Measurements from ENCODE around the gene ENPP3. TPM values are rescaled to one million over a fixed set of nuclear protein-coding genes. Genes with fewer than 3 reads are reported as not detected.
"Not testable (repeated sequence)": the region's sequence is repeated elsewhere in the genome, so short reads cannot be mapped to it uniquely, and the experiment has no call there.

Gene ENPP3
- total and polyA plus RNA-seq, 3 donors from 2014 or later, result 1.6 to 3.3 (median 2.8) TPM

GRCh38 chr6:131692589-131692988, 55.5 kb downstream of the ENPP3 start:
- DNase-seq, result no peak
- Histone ChIP-seq H3K27me3 (no peaks in the 10 kb centered on the region), H3K27ac (no peak overlapping the region), H3K4me3 (no peak overlapping the region), H3K36me3 (ENCODE audit: low read depth, missing control alignments) (no peaks in the 10 kb centered on the region), H3K4me1 (no peaks in the 10 kb centered on the region), H3K9me3 (no peaks in the 10 kb centered on the region)
- intact Hi-C loops (cut with DNase I; ENCODE audit: low total_unique reads), result no loop called here
- TF ChIP-seq POLR2A (IDR thresholded peaks at IDR 0.05), result no peak
- no peak for TF ChIP-seq CTCF (IDR thresholded peaks at IDR 0.05)

GRCh38 chr6:131693384-131693783, 56.3 kb downstream of the ENPP3 start:
- Histone ChIP-seq H3K4me1 (no peaks in the 10 kb centered on the region), H3K36me3 (ENCODE audit: low read depth, missing control alignments) (no peaks in the 10 kb centered on the region), H3K27me3 (no peaks in the 10 kb centered on the region), H3K4me3 (no peak overlapping the region), H3K9me3 (no peaks in the 10 kb centered on the region), H3K27ac (no peak overlapping the region)
- intact Hi-C loops (cut with DNase I; ENCODE audit: low total_unique reads), result no loop called here
- TF ChIP-seq CTCF (IDR thresholded peaks at IDR 0.05) (no peak), POLR2A (IDR thresholded peaks at IDR 0.05) (no peak)
- no peak for DNase-seq
- 89 to 91% methylated on average over 5 of the region's 5 CpGs for WGBS, 2 donors

DNA sequence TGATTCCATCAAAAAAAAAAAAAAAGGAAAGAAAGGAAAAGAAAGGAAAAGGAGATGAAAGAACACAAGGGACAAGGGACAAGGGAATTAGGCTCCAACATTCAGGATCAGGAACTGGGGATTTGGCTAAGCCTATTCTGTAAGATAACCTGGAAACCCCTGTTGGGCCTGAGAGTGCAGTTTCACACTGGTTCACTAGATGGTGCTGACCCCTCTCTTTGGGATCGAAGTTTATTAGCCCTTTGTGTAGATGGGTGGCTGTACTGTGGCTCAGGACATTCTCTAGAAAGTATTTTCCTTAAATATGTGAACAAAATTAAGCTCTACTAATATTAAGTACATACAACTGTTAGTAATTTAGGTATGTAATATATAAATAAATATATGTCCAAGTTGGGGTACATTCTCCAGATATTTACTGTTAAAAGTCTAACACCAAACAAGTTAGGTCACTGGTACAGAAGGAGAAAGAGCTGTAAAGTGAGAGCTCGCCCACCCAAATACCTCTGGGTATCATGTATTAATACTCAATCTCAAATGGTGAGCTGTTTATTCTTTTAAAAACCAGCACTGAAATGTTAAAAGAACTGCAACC, 57.8 kb downstream of the ENPP3 start:
- Histone ChIP-seq H3K4me1 (no peaks in the 10 kb centered on the region), H3K27ac (no peak overlapping the region), H3K27me3 (no peaks in the 10 kb centered on the region), H3K4me3 (no peak overlapping the region), H3K36me3 (ENCODE audit: low read depth, missing control alignments) (no peaks in the 10 kb centered on the region), H3K9me3 (no peaks in the 10 kb centered on the region)
- TF ChIP-seq CTCF (IDR thresholded peaks at IDR 0.05) (peak; percentile 51 to 73 (median 67)), POLR2A (IDR thresholded peaks at IDR 0.05) (no peak)
- intact Hi-C loops (cut with DNase I; ENCODE audit: low total_unique reads), result loop anchor here (5.0 kb wide), 1 partner anchor 212 kb away; no protein-coding TSS in a partner anchor
- peak; percentile 65 for DNase-seq
- WGBS, 2 donors, result 48 to 57% methylated on average over 2 of the region's 2 CpGs

DNA sequence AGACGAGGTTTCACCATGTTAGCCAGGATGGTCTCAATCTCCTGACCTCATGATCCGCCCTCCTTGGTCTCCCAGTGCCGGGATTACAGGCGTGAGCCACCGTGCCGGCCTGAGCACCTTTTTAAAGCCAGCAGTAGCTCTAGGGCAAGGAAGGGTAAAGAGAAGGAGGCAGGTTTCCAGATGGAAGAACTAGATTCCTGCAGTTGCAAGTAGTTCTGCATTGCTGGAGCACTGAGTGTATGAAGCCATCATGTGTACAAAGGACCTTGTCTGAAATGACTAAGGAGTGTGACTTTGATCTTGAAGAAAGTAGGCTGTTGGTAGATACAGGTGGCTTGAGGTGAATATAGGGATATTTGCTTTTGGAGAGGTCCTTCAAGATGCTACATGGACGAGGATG, 59.9 kb downstream of the ENPP3 start:
- Histone ChIP-seq H3K27ac (no peak overlapping the region), H3K9me3 (no peaks in the 10 kb centered on the region), H3K4me3 (no peak overlapping the region), H3K4me1 (no peaks in the 10 kb centered on the region), H3K36me3 (ENCODE audit: low read depth, missing control alignments) (no peaks in the 10 kb centered on the region), H3K27me3 (no peaks in the 10 kb centered on the region)
- no peak for DNase-seq
- intact Hi-C loops (cut with DNase I; ENCODE audit: low total_unique reads), result loop anchor here (5.0 kb wide), 1 partner anchor 210 kb away; no protein-coding TSS in a partner anchor
- no peak for TF ChIP-seq CTCF (IDR thresholded peaks at IDR 0.05)
- TF ChIP-seq POLR2A (IDR thresholded peaks at IDR 0.05), result no peak
- 61 to 93% methylated on average over 7 of the region's 7 CpGs for WGBS, 2 donors

DNA sequence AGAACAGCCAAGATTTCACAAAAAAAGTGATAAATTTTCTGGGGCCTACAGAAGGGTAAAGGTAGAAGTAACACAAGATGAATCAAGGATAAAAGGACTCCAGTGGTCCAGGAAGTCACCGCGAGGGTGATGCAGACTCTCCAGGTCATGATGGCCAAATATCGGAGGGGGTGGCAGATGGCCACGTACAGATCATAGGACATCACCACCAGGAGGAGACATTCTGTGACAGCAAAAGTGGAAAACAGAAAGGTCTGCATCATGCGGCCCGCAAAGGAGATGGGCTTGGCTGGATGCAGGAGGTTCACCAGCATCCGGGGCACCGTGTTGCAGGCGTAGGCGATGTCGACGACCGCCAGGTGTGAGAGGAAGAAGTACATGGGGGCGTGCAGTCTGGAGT, 63.7 kb downstream of the ENPP3 start:
- DNase-seq; intact Hi-C loops (cut with DNase I; ENCODE audit: low total_unique reads); H3K4me3 ChIP-seq; H3K36me3 ChIP-seq (ENCODE audit: low read depth, missing control alignments); H3K27ac ChIP-seq; H3K27me3 ChIP-seq; H3K4me1 ChIP-seq; H3K9me3 ChIP-seq: not testable (repeated sequence)
- WGBS, 2 donors, result no CpG with 5 or more reads among the region's 14 CpGs

DNA sequence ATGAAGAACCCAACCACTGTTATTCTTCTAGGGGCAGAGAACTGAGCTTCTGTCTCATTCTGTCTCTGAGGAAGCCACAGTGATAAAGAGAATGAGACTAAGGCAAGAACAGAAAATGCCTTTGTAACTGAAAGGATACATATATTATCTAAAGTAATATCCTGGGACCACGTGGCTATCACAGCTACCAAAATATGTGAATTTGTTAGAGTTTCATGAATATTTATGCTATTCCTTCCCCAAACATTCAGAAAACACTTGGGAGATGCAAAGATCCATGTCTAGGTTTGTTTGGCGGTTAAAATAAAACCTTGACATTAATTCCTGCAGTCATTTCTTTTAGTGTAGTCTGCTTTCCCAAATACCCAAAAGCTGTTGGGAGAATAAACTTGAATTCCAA, 66.8 kb downstream of the ENPP3 start:
- H3K36me3 ChIP-seq (ENCODE audit: low read depth, missing control alignments); H3K27me3 ChIP-seq; H3K9me3 ChIP-seq; H3K27ac ChIP-seq; H3K4me3 ChIP-seq; intact Hi-C loops (cut with DNase I; ENCODE audit: low total_unique reads); DNase-seq; H3K4me1 ChIP-seq: not testable (repeated sequence)
- WGBS, 2 donors, result no CpG with 5 or more reads among the region's 2 CpGs

- H3K9me3 ChIP-seq; DNase-seq; intact Hi-C loops (cut with DNase I; ENCODE audit: low total_unique reads); H3K4me1 ChIP-seq; H3K4me3 ChIP-seq; H3K36me3 ChIP-seq (ENCODE audit: low read depth, missing control alignments); H3K27me3 ChIP-seq; H3K27ac ChIP-seq: not testable (repeated sequence)
- WGBS, 2 donors, result 65 to 81% methylated on average over 5 to 7 of the region's 18 CpGs
These were observed 73.8 kb downstream of the ENPP3 start, which contains the start of gene CTAGE9 for GRCh38 chr6:131710917-131711316. CTAGE9 (minus strand) TSS chr6:131711017; CDS start chr6:131711017, 0 bp downstream.

GRCh38 chr6:131715567-131715966, 78.5 kb downstream of the ENPP3 start:
- DNase-seq; H3K9me3 ChIP-seq; intact Hi-C loops (cut with DNase I; ENCODE audit: low total_unique reads); H3K4me1 ChIP-seq; H3K27me3 ChIP-seq; H3K27ac ChIP-seq; H3K36me3 ChIP-seq (ENCODE audit: low read depth, missing control alignments); H3K4me3 ChIP-seq: not testable (repeated sequence)
- WGBS, 2 donors, result 83 to 100% methylated on average over 2 to 5 of the region's 6 CpGs

Measured in testis (tissue), 3 donors.